Measurements from ENCODE around the gene PNMT.
"Not testable (repeated sequence)": the region's sequence is repeated elsewhere in the genome, so short reads cannot be mapped to it uniquely, and the experiment has no call there.

Gene PNMT

GRCh38 chr17:39709319-39709997 is 41.2 kb downstream of the PNMT start:
- no peak for DNase-seq (ENCODE audit: low read depth)

DNA sequence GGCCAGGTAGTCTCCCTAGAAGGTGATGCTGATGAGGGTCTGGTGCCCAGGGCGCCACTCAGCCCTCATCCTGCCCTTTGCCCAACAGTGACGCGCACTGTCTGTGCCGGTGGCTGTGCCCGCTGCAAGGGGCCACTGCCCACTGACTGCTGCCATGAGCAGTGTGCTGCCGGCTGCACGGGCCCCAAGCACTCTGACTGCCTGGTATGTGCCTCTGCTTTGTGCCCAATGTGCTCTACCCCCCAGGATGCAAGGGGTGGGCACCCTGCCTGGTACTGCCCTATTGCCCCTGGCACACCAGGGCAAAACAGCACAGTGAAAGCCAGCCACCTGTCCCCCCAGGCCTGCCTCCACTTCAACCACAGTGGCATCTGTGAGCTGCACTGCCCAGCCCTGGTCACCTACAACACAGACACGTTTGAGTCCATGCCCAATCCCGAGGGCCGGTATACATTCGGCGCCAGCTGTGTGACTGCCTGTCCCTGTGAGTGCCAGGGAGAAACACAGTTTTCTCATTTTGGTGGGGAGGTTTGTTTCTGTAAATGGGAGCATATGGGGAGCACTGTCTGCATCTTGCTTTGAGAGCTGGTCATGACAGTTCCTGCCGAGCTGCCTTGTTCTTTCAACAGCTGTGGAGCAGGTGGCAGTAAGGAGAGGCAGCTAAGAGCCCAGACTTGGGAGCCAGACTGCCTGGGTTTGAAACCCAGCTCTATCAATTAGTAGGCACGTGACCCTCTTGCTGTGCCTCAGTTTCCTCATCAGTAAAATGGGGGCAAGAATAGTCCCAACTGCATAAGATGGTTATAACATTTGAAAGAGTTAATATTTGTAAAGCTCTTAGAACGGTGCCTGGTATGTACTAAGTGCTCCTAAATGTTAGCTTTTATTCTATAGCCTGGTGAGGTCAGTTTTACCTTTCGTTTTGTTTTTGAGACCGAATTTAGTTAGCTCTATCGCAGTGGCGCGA is 42.0 kb downstream of the PNMT start:
- DNase-seq (ENCODE audit: low read depth) = no peak

- DNase-seq (ENCODE audit: low read depth) = not testable (repeated sequence)
Measured at GRCh38 chr17:39711071-39711470, 42.8 kb downstream of the PNMT start.

DNA sequence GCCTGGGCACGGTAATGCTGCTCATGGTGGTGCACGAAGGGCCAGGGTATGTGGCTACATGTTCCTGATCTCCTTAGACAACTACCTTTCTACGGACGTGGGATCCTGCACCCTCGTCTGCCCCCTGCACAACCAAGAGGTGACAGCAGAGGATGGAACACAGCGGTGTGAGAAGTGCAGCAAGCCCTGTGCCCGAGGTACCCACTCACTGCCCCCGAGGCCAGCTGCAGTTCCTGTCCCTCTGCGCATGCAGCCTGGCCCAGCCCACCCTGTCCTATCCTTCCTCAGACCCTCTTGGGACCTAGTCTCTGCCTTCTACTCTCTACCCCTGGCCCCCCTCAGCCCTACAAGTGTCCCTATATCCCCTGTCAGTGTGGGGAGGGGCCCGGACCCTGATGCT is 43.6 kb downstream of the PNMT start:
- no peak for DNase-seq (ENCODE audit: low read depth)

DNA sequence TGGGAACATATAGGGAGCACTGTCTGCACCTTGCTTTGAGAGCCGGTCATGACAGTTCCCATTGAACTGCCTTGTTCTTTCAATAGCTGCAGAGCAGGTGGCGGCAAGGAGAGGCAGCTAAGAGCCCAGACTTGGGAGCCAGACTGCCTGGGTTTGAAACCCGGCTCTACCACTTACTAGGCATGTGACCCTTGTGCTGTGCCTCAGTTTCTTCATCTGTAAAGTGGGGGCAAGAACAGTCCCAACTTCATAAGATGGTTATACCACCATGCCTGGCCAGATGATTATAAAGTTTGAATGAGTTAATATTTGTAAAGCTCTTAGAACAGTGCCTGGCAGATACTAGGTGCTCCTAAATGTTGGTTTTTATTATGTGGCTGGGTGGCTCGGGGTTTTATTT is 46.0 kb downstream of the PNMT start:
- DNase-seq (ENCODE audit: low read depth) = no peak

DNA sequence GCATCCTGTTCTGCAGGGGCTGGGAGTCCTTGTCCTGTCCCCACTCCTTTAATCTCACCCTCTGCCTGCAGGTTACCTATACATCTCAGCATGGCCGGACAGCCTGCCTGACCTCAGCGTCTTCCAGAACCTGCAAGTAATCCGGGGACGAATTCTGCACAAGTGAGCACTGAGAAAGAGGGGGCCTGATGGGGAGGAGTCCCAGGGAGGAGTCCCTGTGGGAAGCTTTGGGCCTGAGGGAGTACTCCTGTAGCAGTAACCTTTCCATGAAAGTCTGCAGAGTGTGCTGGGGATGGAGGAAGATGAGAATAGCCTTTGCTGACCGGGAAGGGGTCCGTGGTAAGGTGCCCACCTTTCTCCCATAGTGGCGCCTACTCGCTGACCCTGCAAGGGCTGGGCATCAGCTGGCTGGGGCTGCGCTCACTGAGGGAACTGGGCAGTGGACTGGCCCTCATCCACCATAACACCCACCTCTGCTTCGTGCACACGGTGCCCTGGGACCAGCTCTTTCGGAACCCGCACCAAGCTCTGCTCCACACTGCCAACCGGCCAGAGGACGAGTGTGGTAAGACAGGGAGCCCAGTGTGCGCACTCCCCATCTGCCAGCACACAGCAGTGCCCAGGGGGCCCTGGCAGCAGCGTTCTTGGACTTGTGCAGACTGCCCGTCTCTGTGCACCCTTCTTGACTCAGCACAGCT is 47.3 kb downstream of the PNMT start:
- no peak for DNase-seq (ENCODE audit: low read depth)

DNA sequence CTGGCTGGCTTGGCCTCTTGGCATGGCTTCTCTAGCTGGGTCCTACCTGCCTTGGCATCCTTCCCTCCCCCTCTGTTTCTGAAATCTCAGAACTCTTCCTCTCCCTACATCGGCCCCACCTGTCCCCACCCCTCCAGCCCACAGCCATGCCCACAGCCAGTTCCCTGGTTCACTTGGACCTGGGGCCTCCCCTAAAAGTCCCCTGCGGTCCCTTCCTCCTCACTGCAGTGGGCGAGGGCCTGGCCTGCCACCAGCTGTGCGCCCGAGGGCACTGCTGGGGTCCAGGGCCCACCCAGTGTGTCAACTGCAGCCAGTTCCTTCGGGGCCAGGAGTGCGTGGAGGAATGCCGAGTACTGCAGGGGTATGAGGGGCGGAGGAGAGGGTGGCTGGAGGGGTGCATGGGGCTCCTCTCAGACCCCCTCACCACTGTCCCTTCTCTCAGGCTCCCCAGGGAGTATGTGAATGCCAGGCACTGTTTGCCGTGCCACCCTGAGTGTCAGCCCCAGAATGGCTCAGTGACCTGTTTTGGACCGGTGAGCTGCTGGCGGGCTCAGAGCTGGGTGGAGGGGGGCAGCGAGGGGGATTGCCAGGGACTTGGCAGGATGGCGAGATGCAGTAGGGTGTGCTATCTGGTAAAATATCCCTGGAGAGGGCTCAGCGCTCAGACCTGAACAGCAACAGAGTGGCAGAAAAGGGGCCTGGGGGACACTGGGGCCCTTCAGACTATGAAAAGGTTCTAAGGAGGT is 48.0 kb downstream of the PNMT start:
- no peak for DNase-seq (ENCODE audit: low read depth)

- no peak for DNase-seq (ENCODE audit: low read depth)
Measured at GRCh38 chr17:39716879-39717536, 48.8 kb downstream of the PNMT start.

DNA sequence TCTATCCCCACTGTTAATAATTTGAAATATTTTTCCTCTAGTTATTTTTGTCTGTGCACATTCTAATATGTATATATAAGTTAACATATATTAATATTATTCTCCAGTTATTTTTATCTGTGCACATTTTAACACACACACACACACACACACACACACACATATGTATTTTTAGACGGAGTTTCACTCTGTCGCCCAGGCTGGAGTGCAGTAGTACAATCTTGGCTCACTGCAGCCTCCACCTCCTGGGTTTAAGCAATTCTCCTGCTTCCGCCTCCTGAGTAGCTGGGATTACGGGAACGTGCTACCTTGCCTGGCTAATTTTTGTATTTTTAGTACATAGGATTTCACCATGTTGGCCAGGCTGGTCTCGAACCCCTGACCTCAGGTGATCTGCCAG is 49.4 kb downstream of the PNMT start:
- DNase-seq (ENCODE audit: low read depth) = no peak

DNA sequence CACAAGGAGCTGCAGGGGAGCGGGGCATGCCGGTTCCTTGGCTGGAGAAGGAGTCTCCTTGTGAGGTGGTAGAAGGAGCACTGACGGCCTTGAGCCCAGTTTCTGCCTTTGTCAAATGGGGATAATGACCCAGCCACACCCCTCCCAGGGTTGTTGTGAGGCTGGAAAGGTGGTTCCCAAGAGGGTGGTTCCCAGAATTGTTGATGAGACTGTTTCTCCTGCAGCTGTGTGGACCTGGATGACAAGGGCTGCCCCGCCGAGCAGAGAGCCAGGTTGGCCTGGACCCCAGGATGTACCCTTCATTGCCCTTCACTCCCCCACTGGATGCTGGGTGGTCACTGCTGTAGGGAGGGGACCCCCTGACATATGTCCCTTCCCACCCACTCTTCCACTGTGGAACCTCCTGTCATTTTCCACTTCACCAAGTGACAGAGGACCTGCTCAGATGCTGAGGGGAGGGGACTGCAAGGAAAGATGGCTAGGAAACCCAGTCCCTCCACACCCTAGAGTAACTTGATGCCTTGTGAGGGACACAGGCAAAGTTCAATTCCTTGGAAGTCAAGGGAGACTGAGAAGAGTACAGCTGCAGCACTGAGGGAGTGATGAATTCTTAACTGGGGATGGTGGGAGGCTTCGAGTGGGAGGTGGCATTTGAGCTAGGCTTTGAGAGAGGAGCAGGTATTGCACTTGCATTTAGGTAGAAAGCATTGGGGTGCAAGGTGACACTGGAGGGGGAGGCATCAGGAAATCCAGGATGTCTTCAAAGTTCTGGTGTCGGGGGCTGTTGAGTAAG is 51.5 kb downstream of the PNMT start:
- no peak for DNase-seq (ENCODE audit: low read depth)

Measured in HS-27A (cell line).